HepG2 (cell line): ENCODE results near the gene MFAP4. TPM values are rescaled to one million over a fixed set of nuclear protein-coding genes. Genes with fewer than 3 reads are reported as not detected.

ENCODE experiments used
- CBFB ChIP-seq: sonication (generic); formaldehyde crosslinking; IDR thresholded peaks from 2 replicates; pipeline ENCODE4 v1.4.0; 2020; ENCODE audit warnings: missing genetic modification reagents
- ELF4 ChIP-seq: sonication (generic); formaldehyde crosslinking; IDR thresholded peaks from 2 replicates; pipeline ENCODE4 v1.5.0; 2020; ENCODE audit warnings: missing genetic modification reagents, mild to moderate bottlenecking, moderate library complexity, borderline replicate concordance
- HCFC1 ChIP-seq: fragments of 150-350 bp; IDR thresholded peaks from 2 replicates; pipeline ENCODE4 v1.6.1; 2014; ENCODE audit warnings: low read depth, low read length
- HDAC2 ChIP-seq: sonication (generic); formaldehyde crosslinking; IDR thresholded peaks from 2 replicates; pipeline ENCODE4 v1.4.0; 2020; ENCODE audit warnings: missing genetic modification reagents
- LCORL ChIP-seq, 2 experiments: fragments of 450-650 bp in 1 of 2; sonication (generic) in 1 of 2; formaldehyde crosslinking in 1 of 2; IDR thresholded peaks; 2 replicates each; pipeline versions ENCODE4 v1.5.0 to v1.6.1; 2017 to 2020; ENCODE audit warnings: antibody characterized with exemption in 1 of 2, missing genetic modification reagents in 1 of 2
- MTA1 ChIP-seq: sonication (generic); formaldehyde crosslinking; IDR thresholded peaks from 2 replicates; pipeline ENCODE4 v1.4.0; 2020; ENCODE audit warnings: missing genetic modification reagents, mild to moderate bottlenecking, borderline replicate concordance
- RARA ChIP-seq: IDR thresholded peaks from 2 replicates; pipeline ENCODE4 v1.6.1; 2016; ENCODE audit warnings: missing genetic modification reagents, missing compliant biosample characterization
- RXRA ChIP-seq: sonication (generic); formaldehyde crosslinking; IDR thresholded peaks from 2 replicates; pipeline ENCODE4 v1.5.1; 2020; ENCODE audit warnings: missing genetic modification reagents
- SP4 ChIP-seq: sonication (generic); formaldehyde crosslinking; IDR thresholded peaks from 2 replicates; pipeline ENCODE4 v1.8.1; 2023; ENCODE audit warnings: mild to moderate bottlenecking, missing genetic modification reagents
- SRY ChIP-seq: sonication (generic); formaldehyde crosslinking; IDR thresholded peaks from 2 replicates; pipeline ENCODE4 v1.8.0; 2022; ENCODE audit warnings: mild to moderate bottlenecking, missing genetic modification reagents
- YEATS4 ChIP-seq: sonication (generic); formaldehyde crosslinking; IDR thresholded peaks from 2 replicates; pipeline ENCODE4 v1.4.0; 2020; ENCODE audit warnings: missing genetic modification reagents, borderline replicate concordance
- ZBTB7A ChIP-seq: sonication (generic); formaldehyde crosslinking; IDR thresholded peaks from 2 replicates; pipeline ENCODE4 v1.8.0; 2022; ENCODE audit warnings: mild to moderate bottlenecking, missing genetic modification reagents
- ZNF205 ChIP-seq: IDR thresholded peaks from 2 replicates; pipeline ENCODE4 v1.6.1; 2018; ENCODE audit warnings: missing biosample characterization, missing genetic modification reagents
- ZNF431 ChIP-seq: sonication (generic); formaldehyde crosslinking; IDR thresholded peaks from 2 replicates; pipeline ENCODE4 v1.9.0; 2022; ENCODE audit warnings: missing genetic modification reagents, low read depth, mild to moderate bottlenecking, borderline replicate concordance
- ZNF724P ChIP-seq: sonication (generic); formaldehyde crosslinking; IDR thresholded peaks from 2 replicates; pipeline ENCODE4 v1.8.0; 2022; ENCODE audit warnings: missing genetic modification reagents, borderline replicate concordance
- ZNF83 ChIP-seq: sonication (generic); formaldehyde crosslinking; IDR thresholded peaks from 2 replicates; pipeline ENCODE4 v1.4.0; 2020; ENCODE audit warnings: missing genetic modification reagents, mild to moderate bottlenecking, borderline replicate concordance
- polyA plus RNA-seq, 8 experiments: library from polyadenylated mRNA; depleted of rRNA in 3 of 8; stranded (reverse) in 7 of 8; unstranded in 1 of 8; fragments of >200 nt; fragmentation: Illumina TruSeq in 4 of 8; extraction: Trizol in 4 of 8; gene quantifications; 2 replicates each; pipeline versions ENCODE4 v1.2.1 to v1.2.3, GENCODE V29; 2011 to 2016; ENCODE audit warnings: low read depth in 4 of 8, missing spikeins in 1 of 8, mixed read lengths in 1 of 8; ENCODE audit not compliant: insufficient read depth in 1 of 8
- total RNA-seq, 5 experiments: library from RNA; depleted of rRNA; stranded (reverse); fragments of >200 nt; fragmentation: Illumina TruSeq; extraction: Trizol; gene quantifications; 2 replicates each; pipeline ENCODE4 v1.2.3, GENCODE V29; 2016; ENCODE audit warnings: low read depth in 1 of 5
- TF ChIP-seq, protein P1 (sequence below): sonication (generic); formaldehyde crosslinking; IDR thresholded peaks from 2 replicates; pipeline ENCODE4 v1.5.0; 2020; ENCODE audit warnings: mild to moderate bottlenecking, missing genetic modification reagents
- TF ChIP-seq, protein P2 (sequence below): sonication (generic); formaldehyde crosslinking; IDR thresholded peaks from 2 replicates; pipeline ENCODE4 v1.4.0; 2020; ENCODE audit warnings: missing genetic modification reagents, borderline replicate concordance
- TF ChIP-seq, protein P3 (sequence below): sonication (generic); formaldehyde crosslinking; IDR thresholded peaks from 2 replicates; pipeline ENCODE4 v1.5.0; 2020; ENCODE audit warnings: missing genetic modification reagents, mild to moderate bottlenecking, borderline replicate concordance
- TF ChIP-seq, protein P4 (sequence below): sonication (generic); formaldehyde crosslinking; conservative IDR thresholded peaks from 2 replicates; pipeline ENCODE4 v1.8.0; 2022; ENCODE audit warnings: low read depth, missing genetic modification reagents
- TF ChIP-seq, protein P5 (sequence below): sonication (generic); formaldehyde crosslinking; IDR thresholded peaks from 2 replicates; pipeline ENCODE4 v1.4.0; 2020; ENCODE audit warnings: mild to moderate bottlenecking, missing genetic modification reagents
- TF ChIP-seq, protein P6 (sequence below): sonication (generic); formaldehyde crosslinking; IDR thresholded peaks from 2 replicates; pipeline ENCODE4 v1.4.0; 2020; ENCODE audit warnings: missing genetic modification reagents

MFAP4 gene
- total and polyA plus RNA-seq, 2 of the 13 experiments (the other 11 are each of a cell fraction or from before 2014, with no cell fraction given) = 0.08 TPM; not detected in 1

DNA sequence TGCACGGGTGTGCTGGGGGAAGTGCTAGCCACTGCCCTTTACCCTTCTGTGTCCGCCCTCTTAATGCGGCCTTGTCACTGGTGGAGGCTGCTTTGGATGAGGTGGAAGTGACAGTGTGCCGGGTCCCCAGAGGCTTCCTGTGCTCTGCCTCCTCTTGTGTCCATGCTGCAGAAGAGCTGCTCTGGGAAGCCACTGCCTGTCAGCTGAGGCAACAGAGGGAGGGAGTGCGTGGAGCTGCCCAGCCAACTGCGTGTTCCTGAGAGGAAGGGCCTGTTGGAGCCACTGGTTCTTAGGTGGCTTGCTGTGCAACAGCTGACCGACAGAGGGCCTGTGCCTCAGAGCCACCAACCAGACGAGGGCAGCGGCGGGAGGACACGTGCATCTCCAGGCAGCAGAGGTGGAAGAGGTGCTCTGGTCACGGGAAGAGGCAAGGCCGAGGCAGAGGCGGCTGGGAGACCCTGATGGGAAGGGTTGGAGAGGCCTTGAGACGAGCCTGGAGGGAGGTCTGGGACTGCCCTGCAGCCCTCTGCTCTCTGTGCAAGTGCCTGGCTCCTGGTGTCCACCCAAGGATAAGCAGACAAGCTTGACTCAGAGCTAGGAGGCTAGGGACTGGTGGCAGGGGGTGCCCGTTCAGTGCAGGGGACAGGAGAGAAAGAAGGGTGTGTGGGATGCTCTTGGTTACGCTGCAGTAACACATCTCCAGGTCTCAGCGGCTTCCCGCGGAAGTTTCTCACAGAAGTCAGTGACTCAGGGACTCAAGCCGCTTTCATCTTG, 49.9 kb downstream of the MFAP4 start (continued):
- TF ChIP-seq, protein P1, sequence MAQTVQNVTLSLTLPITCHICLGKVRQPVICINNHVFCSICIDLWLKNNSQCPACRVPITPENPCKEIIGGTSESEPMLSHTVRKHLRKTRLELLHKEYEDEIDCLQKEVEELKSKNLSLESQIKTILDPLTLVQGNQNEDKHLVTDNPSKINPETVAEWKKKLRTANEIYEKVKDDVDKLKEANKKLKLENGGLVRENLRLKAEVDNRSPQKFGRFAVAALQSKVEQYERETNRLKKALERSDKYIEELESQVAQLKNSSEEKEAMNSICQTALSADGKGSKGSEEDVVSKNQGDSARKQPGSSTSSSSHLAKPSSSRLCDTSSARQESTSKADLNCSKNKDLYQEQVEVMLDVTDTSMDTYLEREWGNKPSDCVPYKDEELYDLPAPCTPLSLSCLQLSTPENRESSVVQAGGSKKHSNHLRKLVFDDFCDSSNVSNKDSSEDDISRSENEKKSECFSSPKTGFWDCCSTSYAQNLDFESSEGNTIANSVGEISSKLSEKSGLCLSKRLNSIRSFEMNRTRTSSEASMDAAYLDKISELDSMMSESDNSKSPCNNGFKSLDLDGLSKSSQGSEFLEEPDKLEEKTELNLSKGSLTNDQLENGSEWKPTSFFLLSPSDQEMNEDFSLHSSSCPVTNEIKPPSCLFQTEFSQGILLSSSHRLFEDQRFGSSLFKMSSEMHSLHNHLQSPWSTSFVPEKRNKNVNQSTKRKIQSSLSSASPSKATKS (CRISPR knock-in tag) = no peak
- TF ChIP-seq SRY (CRISPR knock-in tag) (peak; percentile 96), ZBTB7A (peak; percentile 78), LCORL (IDR thresholded peaks at IDR 0.05) (no peak), LCORL (CRISPR knock-in tag; IDR thresholded peaks at IDR 0.05) (no peak), RARA (peak; percentile 52), CBFB (CRISPR knock-in tag) (no peak), ZNF431 (peak; percentile 77), ZNF724P (CRISPR knock-in tag) (peak; percentile 85; the same call in 1 of the 2 replicates), RXRA (CRISPR knock-in tag) (peak; percentile 31; the same call in 1 of the 2 replicates), ELF4 (CRISPR knock-in tag) (no peak), SP4 (CRISPR knock-in tag) (peak; percentile 77), MTA1 (no peak; the same call in 1 of the 2 replicates), HCFC1 (no peak), YEATS4 (CRISPR knock-in tag) (no peak; the same call in 1 of the 2 replicates), ZNF205 (CRISPR knock-in tag) (no peak), HDAC2 (CRISPR knock-in tag) (peak; percentile 80), ZNF83 (CRISPR knock-in tag) (0 out of 2 replicates have a peak, but pooled peaks have one; percentile 55)
- TF ChIP-seq, protein P2, sequence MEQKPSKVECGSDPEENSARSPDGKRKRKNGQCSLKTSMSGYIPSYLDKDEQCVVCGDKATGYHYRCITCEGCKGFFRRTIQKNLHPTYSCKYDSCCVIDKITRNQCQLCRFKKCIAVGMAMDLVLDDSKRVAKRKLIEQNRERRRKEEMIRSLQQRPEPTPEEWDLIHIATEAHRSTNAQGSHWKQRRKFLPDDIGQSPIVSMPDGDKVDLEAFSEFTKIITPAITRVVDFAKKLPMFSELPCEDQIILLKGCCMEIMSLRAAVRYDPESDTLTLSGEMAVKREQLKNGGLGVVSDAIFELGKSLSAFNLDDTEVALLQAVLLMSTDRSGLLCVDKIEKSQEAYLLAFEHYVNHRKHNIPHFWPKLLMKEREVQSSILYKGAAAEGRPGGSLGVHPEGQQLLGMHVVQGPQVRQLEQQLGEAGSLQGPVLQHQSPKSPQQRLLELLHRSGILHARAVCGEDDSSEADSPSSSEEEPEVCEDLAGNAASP (CRISPR knock-in tag) = no peak
- TF ChIP-seq, protein P3, sequence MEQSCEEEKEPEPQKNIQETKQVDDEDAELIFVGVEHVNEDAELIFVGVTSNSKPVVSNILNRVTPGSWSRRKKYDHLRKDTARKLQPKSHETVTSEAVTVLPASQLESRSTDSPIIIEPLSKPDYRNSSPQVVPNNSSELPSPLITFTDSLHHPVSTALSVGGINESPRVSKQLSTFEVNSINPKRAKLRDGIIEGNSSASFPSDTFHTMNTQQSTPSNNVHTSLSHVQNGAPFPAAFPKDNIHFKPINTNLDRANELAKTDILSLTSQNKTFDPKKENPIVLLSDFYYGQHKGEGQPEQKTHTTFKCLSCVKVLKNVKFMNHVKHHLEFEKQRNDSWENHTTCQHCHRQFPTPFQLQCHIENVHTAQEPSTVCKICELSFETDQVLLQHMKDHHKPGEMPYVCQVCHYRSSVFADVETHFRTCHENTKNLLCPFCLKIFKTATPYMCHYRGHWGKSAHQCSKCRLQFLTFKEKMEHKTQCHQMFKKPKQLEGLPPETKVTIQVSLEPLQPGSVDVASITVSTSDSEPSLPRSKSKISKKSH (CRISPR knock-in tag) = peak; percentile 96
- TF ChIP-seq, protein P4, sequence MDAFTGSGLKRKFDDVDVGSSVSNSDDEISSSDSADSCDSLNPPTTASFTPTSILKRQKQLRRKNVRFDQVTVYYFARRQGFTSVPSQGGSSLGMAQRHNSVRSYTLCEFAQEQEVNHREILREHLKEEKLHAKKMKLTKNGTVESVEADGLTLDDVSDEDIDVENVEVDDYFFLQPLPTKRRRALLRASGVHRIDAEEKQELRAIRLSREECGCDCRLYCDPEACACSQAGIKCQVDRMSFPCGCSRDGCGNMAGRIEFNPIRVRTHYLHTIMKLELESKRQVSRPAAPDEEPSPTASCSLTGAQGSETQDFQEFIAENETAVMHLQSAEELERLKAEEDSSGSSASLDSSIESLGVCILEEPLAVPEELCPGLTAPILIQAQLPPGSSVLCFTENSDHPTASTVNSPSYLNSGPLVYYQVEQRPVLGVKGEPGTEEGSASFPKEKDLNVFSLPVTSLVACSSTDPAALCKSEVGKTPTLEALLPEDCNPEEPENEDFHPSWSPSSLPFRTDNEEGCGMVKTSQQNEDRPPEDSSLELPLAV (CRISPR knock-in tag) = no peak
- TF ChIP-seq, protein P5, sequence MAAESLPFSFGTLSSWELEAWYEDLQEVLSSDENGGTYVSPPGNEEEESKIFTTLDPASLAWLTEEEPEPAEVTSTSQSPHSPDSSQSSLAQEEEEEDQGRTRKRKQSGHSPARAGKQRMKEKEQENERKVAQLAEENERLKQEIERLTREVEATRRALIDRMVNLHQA (CRISPR knock-in tag) = no peak
- TF ChIP-seq, protein P6, sequence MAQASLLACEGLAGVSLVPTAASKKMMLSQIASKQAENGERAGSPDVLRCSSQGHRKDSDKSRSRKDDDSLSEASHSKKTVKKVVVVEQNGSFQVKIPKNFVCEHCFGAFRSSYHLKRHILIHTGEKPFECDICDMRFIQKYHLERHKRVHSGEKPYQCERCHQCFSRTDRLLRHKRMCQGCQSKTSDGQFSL (CRISPR knock-in tag) = no peak
